ENCODE measurements around the gene ARSB.

The ARSB gene

DNA sequence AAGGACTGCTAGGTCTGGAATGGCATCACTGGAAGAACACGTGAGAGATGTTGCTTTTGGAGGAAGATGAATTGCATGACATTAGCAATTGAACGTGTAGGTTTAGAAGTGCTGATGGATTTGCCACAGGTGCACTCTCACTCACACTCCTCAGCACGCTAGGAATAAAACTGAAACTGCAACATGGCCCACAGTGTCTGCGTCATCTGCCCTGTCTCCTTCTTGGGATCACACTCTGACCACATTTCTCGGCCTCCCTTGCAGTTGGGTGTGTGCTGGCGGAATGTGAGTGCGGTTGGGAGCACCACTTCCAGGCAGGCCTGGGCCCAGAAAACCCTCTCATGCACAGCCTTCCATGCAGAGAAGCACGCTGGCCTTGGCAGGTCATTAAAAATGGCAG, 183.7 kb downstream of the ARSB start:
- DNase-seq (ENCODE audit: low spot score): no peak
- Histone ChIP-seq H3K18ac (ENCODE audit: low read length) (no peak overlapping the region), H2BK12ac (ENCODE audit: low read length) (no peak overlapping the region)

GRCh38 chr5:78799266-78800017, 185.7 kb downstream of the ARSB start:
- no peak overlapping the region for H3K4me3 ChIP-seq (ENCODE audit: low read length in 2 of 2)
- no peak overlapping the region for H4K91ac ChIP-seq (ENCODE audit: low read depth, low read length, poor library complexity)
- H2BK120ac ChIP-seq (ENCODE audit: low read depth, low read length): no peak overlapping the region
- no peaks in the 10 kb centered on the region for H3K9me3 ChIP-seq (replicated peaks in 1 of 2; ENCODE audit: control insufficient read depth in 2 of 2, insufficient read depth in 1 of 2, low read depth in 1 of 2, low read length in 2 of 2)
- no peaks in the 10 kb centered on the region for H3K27me3 ChIP-seq (ENCODE audit: control insufficient read depth in 3 of 3, insufficient read depth in 3 of 3, low read depth in 1 of 3, low read length in 3 of 3)
- no peak overlapping the region for H2BK5ac ChIP-seq (ENCODE audit: low read length)
- H3K4ac ChIP-seq (ENCODE audit: low read length): no peak overlapping the region
- no peaks in the 10 kb centered on the region for H3K79me1 ChIP-seq (ENCODE audit: low read depth, low read length)
- no peak for DNase-seq (ENCODE audit: low spot score)
- H2AK5ac ChIP-seq (ENCODE audit: low read depth, low read length): no peak overlapping the region
- no peak overlapping the region for H2BK12ac ChIP-seq (ENCODE audit: low read length)
- no CpG with 5 or more reads among the region's 6 CpGs for WGBS, 2 donors (ENCODE audit: extremely low coverage in 2 of 2, insufficient read length in 2 of 2, insufficient replicate concordance in 1 of 2)
- no peak overlapping the region for H3K4me2 ChIP-seq (ENCODE audit: insufficient read depth, low read length, poor library complexity, severe bottlenecking)
- H3K4me1 ChIP-seq (ENCODE audit: control insufficient read depth in 2 of 2, insufficient read depth in 1 of 2, low read depth in 1 of 2, low read length in 2 of 2): peaks cover 2 to 3% of the 10 kb centered on the region in 2 donors
- no peak overlapping the region for H3K14ac ChIP-seq (ENCODE audit: low read length)
- H3K36me3 ChIP-seq (replicated peaks in 1 of 2; ENCODE audit: control insufficient read depth in 2 of 2, insufficient read depth in 2 of 2, low read length in 2 of 2): no peaks in the 10 kb centered on the region
- H3K23ac ChIP-seq (ENCODE audit: low read depth, low read length, poor library complexity): no peak overlapping the region
- H2BK15ac ChIP-seq (ENCODE audit: low read length): no peak overlapping the region
- H3K18ac ChIP-seq (ENCODE audit: low read length): no peak overlapping the region
- no peak overlapping the region for H4K8ac ChIP-seq (ENCODE audit: low read depth, low read length)
- H3K9ac ChIP-seq (ENCODE audit: low read depth, low read length, poor library complexity): no peak overlapping the region
- H3K27ac ChIP-seq (replicated peaks; ENCODE audit: low read length): no peak overlapping the region
- H2AFZ ChIP-seq (ENCODE audit: low read length): no peak overlapping the region

More for the DNA sequence above, 183.7 kb downstream of the ARSB start:
- Histone ChIP-seq H2BK15ac (ENCODE audit: low read length) (no peak overlapping the region), H4K91ac (ENCODE audit: low read depth, low read length, poor library complexity) (no peak overlapping the region), H3K9ac (ENCODE audit: low read depth, low read length, poor library complexity) (no peak overlapping the region), H3K4me1 (ENCODE audit: control insufficient read depth in 2 of 2, insufficient read depth in 1 of 2, low read depth in 1 of 2, low read length in 2 of 2) (no peaks in the 10 kb centered on the region), H4K8ac (ENCODE audit: low read depth, low read length) (no peak overlapping the region), H3K14ac (ENCODE audit: low read length) (no peak overlapping the region), H3K36me3 (replicated peaks in 1 of 2; ENCODE audit: control insufficient read depth in 2 of 2, insufficient read depth in 2 of 2, low read length in 2 of 2) (no peaks in the 10 kb centered on the region), H3K4me3 (ENCODE audit: low read length in 2 of 2) (no peak overlapping the region), H3K4me2 (ENCODE audit: insufficient read depth, low read length, poor library complexity, severe bottlenecking) (no peak overlapping the region), H3K79me1 (ENCODE audit: low read depth, low read length) (no peaks in the 10 kb centered on the region), H3K23ac (ENCODE audit: low read depth, low read length, poor library complexity) (no peak overlapping the region), H3K27ac (replicated peaks; ENCODE audit: low read length) (no peak overlapping the region), H2AK5ac (ENCODE audit: low read depth, low read length) (no peak overlapping the region), H3K9me3 (replicated peaks in 1 of 2; ENCODE audit: control insufficient read depth in 2 of 2, insufficient read depth in 1 of 2, low read depth in 1 of 2, low read length in 2 of 2) (no peaks in the 10 kb centered on the region), H2BK5ac (ENCODE audit: low read length) (no peak overlapping the region), H3K27me3 (ENCODE audit: control insufficient read depth in 3 of 3, insufficient read depth in 3 of 3, low read depth in 1 of 3, low read length in 3 of 3) (no peaks in the 10 kb centered on the region), H2BK120ac (ENCODE audit: low read depth, low read length) (no peak overlapping the region), H2AFZ (ENCODE audit: low read length) (no peak overlapping the region), H3K4ac (ENCODE audit: low read length) (no peak overlapping the region)
- no CpG with 5 or more reads among the region's 8 CpGs for WGBS, 2 donors (ENCODE audit: extremely low coverage in 2 of 2, insufficient read length in 2 of 2, insufficient replicate concordance in 1 of 2)

DNA sequence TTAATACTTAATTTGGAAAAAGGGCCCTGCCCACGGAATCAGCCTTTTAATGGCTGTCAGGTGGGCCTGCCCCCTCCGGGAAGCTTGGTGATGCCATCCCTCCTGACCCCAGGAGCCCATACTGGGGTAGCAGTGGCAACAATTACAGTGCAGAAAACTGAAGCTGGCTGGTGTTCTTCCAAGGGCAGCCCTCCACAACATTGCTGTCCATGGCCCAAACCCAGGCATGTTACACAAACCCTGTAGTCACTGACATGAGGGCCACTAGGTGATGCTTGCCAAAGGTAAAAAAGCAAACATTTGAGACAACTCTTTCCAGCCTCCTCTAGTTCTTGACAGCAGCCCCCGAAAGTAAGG, 186.5 kb downstream of the ARSB start:
- no peaks in the 10 kb centered on the region for H3K36me3 ChIP-seq (replicated peaks in 1 of 2; ENCODE audit: control insufficient read depth in 2 of 2, insufficient read depth in 2 of 2, low read length in 2 of 2)

DNA sequence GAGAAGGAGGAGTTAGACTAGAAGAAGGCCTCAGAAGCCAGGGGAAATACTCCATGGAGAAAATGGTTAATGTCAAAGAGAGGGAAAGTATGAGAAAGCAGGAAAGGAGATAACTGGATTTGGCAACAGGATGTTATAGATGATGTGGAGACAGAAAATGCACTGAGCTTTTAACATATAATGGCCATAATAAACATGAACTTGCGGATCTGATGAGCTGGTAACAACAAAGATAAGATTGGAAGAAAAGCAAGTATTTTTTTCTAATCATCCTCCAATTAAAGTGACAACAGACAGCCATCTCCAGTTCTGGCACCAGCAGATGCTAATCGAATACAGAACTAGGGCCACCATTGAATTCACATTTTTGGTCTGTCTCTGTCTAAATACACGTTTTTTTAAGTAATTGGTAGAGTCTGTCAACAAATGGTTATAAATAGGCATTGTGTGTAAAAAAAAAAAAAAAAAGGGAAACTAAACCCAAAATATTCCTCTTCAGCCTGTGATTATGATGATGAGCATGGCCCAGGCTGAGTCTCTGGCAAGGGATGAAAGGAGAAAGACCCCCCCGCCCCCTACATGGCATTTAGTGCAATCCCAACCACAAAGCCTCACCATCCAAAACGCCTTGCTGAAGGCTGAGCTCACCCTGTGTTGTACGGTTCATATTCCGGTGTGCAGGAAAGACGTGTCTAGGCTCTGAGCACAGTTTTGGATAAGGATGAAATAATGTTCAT, 187.0 kb downstream of the ARSB start:
- Histone ChIP-seq H3K9me3 (replicated peaks in 1 of 2; ENCODE audit: control insufficient read depth in 2 of 2, insufficient read depth in 1 of 2, low read depth in 1 of 2, low read length in 2 of 2) (no peaks in the 10 kb centered on the region), H3K9ac (ENCODE audit: low read depth, low read length, poor library complexity) (no peak overlapping the region), H3K14ac (ENCODE audit: low read length) (no peak overlapping the region), H4K8ac (ENCODE audit: low read depth, low read length) (no peak overlapping the region), H3K4me2 (ENCODE audit: insufficient read depth, low read length, poor library complexity, severe bottlenecking) (no peak overlapping the region), H2BK12ac (ENCODE audit: low read length) (no peak overlapping the region), H2BK5ac (ENCODE audit: low read length) (no peak overlapping the region), H3K79me1 (ENCODE audit: low read depth, low read length) (no peaks in the 10 kb centered on the region), H2BK15ac (ENCODE audit: low read length) (no peak overlapping the region), H3K4me1 (ENCODE audit: control insufficient read depth in 2 of 2, insufficient read depth in 1 of 2, low read depth in 1 of 2, low read length in 2 of 2) (peaks cover 3 to 4% of the 10 kb centered on the region in 2 donors), H3K36me3 (replicated peaks in 1 of 2; ENCODE audit: control insufficient read depth in 2 of 2, insufficient read depth in 2 of 2, low read length in 2 of 2) (no peaks in the 10 kb centered on the region), H3K23ac (ENCODE audit: low read depth, low read length, poor library complexity) (no peak overlapping the region), H3K18ac (ENCODE audit: low read length) (no peak overlapping the region), H2AFZ (ENCODE audit: low read length) (no peak overlapping the region), H3K4me3 (ENCODE audit: low read length in 2 of 2) (no peak overlapping the region), H3K27me3 (ENCODE audit: control insufficient read depth in 3 of 3, insufficient read depth in 3 of 3, low read depth in 1 of 3, low read length in 3 of 3) (no peaks in the 10 kb centered on the region), H4K91ac (ENCODE audit: low read depth, low read length, poor library complexity) (no peak overlapping the region), H3K4ac (ENCODE audit: low read length) (no peak overlapping the region), H2AK5ac (ENCODE audit: low read depth, low read length) (no peak overlapping the region), H3K27ac (replicated peaks; ENCODE audit: low read length) (no peak overlapping the region), H2BK120ac (ENCODE audit: low read depth, low read length) (no peak overlapping the region)
- no peak for DNase-seq (ENCODE audit: low spot score)
- WGBS, 2 donors (ENCODE audit: extremely low coverage in 2 of 2, insufficient read length in 2 of 2, insufficient replicate concordance in 1 of 2): no CpG with 5 or more reads among the region's 8 CpGs

More for the DNA sequence above, 186.5 kb downstream of the ARSB start:
- no CpG with 5 or more reads among the region's 3 CpGs for whole genome bisulfite sequencing, 2 donors (ENCODE audit: extremely low coverage in 2 of 2, insufficient read length in 2 of 2, insufficient replicate concordance in 1 of 2)
- Histone ChIP-seq H2BK15ac (ENCODE audit: low read length) (no peak overlapping the region), H2BK5ac (ENCODE audit: low read length) (no peak overlapping the region), H2AK5ac (ENCODE audit: low read depth, low read length) (no peak overlapping the region), H3K4ac (ENCODE audit: low read length) (no peak overlapping the region), H2BK12ac (ENCODE audit: low read length) (no peak overlapping the region), H3K9ac (ENCODE audit: low read depth, low read length, poor library complexity) (no peak overlapping the region), H2AFZ (ENCODE audit: low read length) (no peak overlapping the region), H3K9me3 (replicated peaks in 1 of 2; ENCODE audit: control insufficient read depth in 2 of 2, insufficient read depth in 1 of 2, low read depth in 1 of 2, low read length in 2 of 2) (no peaks in the 10 kb centered on the region), H2BK120ac (ENCODE audit: low read depth, low read length) (no peak overlapping the region), H3K27ac (replicated peaks; ENCODE audit: low read length) (no peak overlapping the region), H3K18ac (ENCODE audit: low read length) (no peak overlapping the region), H4K91ac (ENCODE audit: low read depth, low read length, poor library complexity) (no peak overlapping the region), H3K4me2 (ENCODE audit: insufficient read depth, low read length, poor library complexity, severe bottlenecking) (no peak overlapping the region), H3K27me3 (ENCODE audit: control insufficient read depth in 3 of 3, insufficient read depth in 3 of 3, low read depth in 1 of 3, low read length in 3 of 3) (no peaks in the 10 kb centered on the region), H3K23ac (ENCODE audit: low read depth, low read length, poor library complexity) (no peak overlapping the region), H3K4me1 (ENCODE audit: control insufficient read depth in 2 of 2, insufficient read depth in 1 of 2, low read depth in 1 of 2, low read length in 2 of 2) (peaks cover 3 to 4% of the 10 kb centered on the region in 2 donors), H3K4me3 (ENCODE audit: low read length in 2 of 2) (no peak overlapping the region), H4K8ac (ENCODE audit: low read depth, low read length) (no peak overlapping the region), H3K79me1 (ENCODE audit: low read depth, low read length) (no peaks in the 10 kb centered on the region), H3K14ac (ENCODE audit: low read length) (peak overlapping the region; percentile 22)
- DNase-seq (ENCODE audit: low spot score): no peak
